HepG2 (cell line): ENCODE data around the gene SEMA7A. TPM values are rescaled to one million over a fixed set of nuclear protein-coding genes. Genes with fewer than 3 reads are reported as not detected.

Experiments
- ATAC-seq: fragments of 200-7000 bp; cut with Tn5 transposase; 3 replicates; pipeline ENCODE4 v1.9.1; 2020; ENCODE audit warnings: mild to moderate bottlenecking, moderate library complexity
- BruUV-seq: library from RNA; stranded (reverse); fragments of 400-500 nt; replicated peaks from 2 replicates; lab custom pipeline; 2021; lab: Mats Ljungman, UMichigan
- CTCF ChIA-PET: fragments of 300-600 bp; formaldehyde crosslinking; extraction: SDS; loops from one replicate; lab custom pipeline; 2021; ENCODE audit warnings: low total read pairs, inconsistent platforms, low intra/inter-chr PET ratio; lab: Yijun Ruan, JAX
- POLR2A ChIA-PET: fragments of 350-600 bp; sonication (Branson Sonifier 250); formaldehyde crosslinking; loops from one replicate; lab custom pipeline; 2020; ENCODE audit warnings: antibody characterized with exemption, inconsistent platforms; lab: Yijun Ruan, JAX
- DNase-seq: peaks from one replicate; pipeline ENCODE4 v3.0.0-alpha.2; 2015; ENCODE audit warnings: low spot score
- FAIRE-seq: peaks from 3 replicates; lab custom pipeline; 2011; peaks lifted over from hg19 to GRCh38; lab: Jason Lieb, UNC
- H2AFZ ChIP-seq: one replicate; pipeline ENCODE4 v1.6.1; 2011; ENCODE audit warnings: low read length, inconsistent platforms
- H3K27ac ChIP-seq: fragments of 300-600 bp; 3 replicates; pipeline ENCODE4 v1.8.0; 2011; ENCODE audit warnings: mixed run types, mild to moderate bottlenecking, mixed read lengths, low read length, inconsistent platforms; ENCODE audit not compliant: insufficient read depth; ENCODE audit errors: extremely low read length
- H3K27me3 ChIP-seq, 2 experiments: fragments of 200-600 bp in 1 of 2; 2 replicates in 1 of 2; 3 replicates in 1 of 2; pipeline versions ENCODE4 v1.6.0 to v1.8.0; 2011; ENCODE audit warnings: low read length in 2 of 2, mild to moderate bottlenecking in 2 of 2, moderate library complexity in 2 of 2, inconsistent platforms in 1 of 2; ENCODE audit not compliant: insufficient read depth in 2 of 2, control insufficient read depth in 1 of 2
- H3K36me3 ChIP-seq, 2 experiments: fragments of 200-600 bp in 1 of 2; replicated peaks in 1 of 2; 2 replicates in 1 of 2; 3 replicates in 1 of 2; pipeline versions ENCODE4 v1.5.1 to v1.8.0; 2011; ENCODE audit warnings: low read length in 2 of 2, inconsistent platforms in 1 of 2; ENCODE audit not compliant: insufficient read depth in 2 of 2, control insufficient read depth in 1 of 2
- H3K4me1 ChIP-seq: 2 replicates; pipeline ENCODE4 v1.5.1; 2012; ENCODE audit warnings: low read length, inconsistent platforms; ENCODE audit not compliant: insufficient read depth
- H3K4me2 ChIP-seq: 2 replicates; pipeline ENCODE4 v1.6.0; 2011; ENCODE audit warnings: low read depth, low read length, inconsistent platforms
- H3K4me3 ChIP-seq, 3 experiments: fragments of 200-600 bp in 1 of 3; sonication (generic), shearing (Covaris generic) in 1 of 3; replicated peaks in 1 of 3; 2 replicates each; pipeline ENCODE4 v1.5.1; 2011 to 2016; ENCODE audit warnings: low read length in 3 of 3, inconsistent platforms in 2 of 3, low read depth in 2 of 3, mild to moderate bottlenecking in 2 of 3, control low read depth in 1 of 3, mixed read lengths in 1 of 3; ENCODE audit not compliant: insufficient read depth in 1 of 3
- H3K79me2 ChIP-seq: one replicate; pipeline ENCODE4 v1.6.1; 2011; ENCODE audit warnings: low read length, inconsistent platforms; ENCODE audit not compliant: insufficient read depth
- H3K9ac ChIP-seq: 2 replicates; pipeline ENCODE4 v1.6.0; 2011; ENCODE audit warnings: mild to moderate bottlenecking, low read depth, low read length, inconsistent platforms; ENCODE audit not compliant: insufficient read depth
- H3K9me3 ChIP-seq: 2 replicates; pipeline ENCODE4 v1.5.1; 2012; ENCODE audit warnings: mild to moderate bottlenecking, low read length
- H4K20me1 ChIP-seq: 2 replicates; pipeline ENCODE4 v1.6.0; 2011; ENCODE audit warnings: inconsistent platforms, mild to moderate bottlenecking, low read length, moderate library complexity; ENCODE audit not compliant: insufficient read depth
- CHD2 ChIP-seq: IDR thresholded peaks from 2 replicates; pipeline ENCODE4 v1.6.1; 2011; ENCODE audit warnings: low read depth, low read length, improper control_type of control experiment
- GFI1 ChIP-seq: sonication (generic); formaldehyde crosslinking; IDR thresholded peaks from 2 replicates; pipeline ENCODE4 v1.5.0; 2020; ENCODE audit warnings: missing genetic modification reagents, mild to moderate bottlenecking, borderline replicate concordance
- HMGXB4 ChIP-seq, 2 experiments: sonication (generic) in 1 of 2; formaldehyde crosslinking in 1 of 2; IDR thresholded peaks; 2 replicates each; pipeline versions ENCODE4 v1.4.0 to v1.6.1; 2018 to 2020; ENCODE audit warnings: missing genetic modification reagents in 2 of 2, borderline replicate concordance in 1 of 2, low read depth in 1 of 2, mild to moderate bottlenecking in 1 of 2, missing biosample characterization in 1 of 2
- RERE ChIP-seq: IDR thresholded peaks from 2 replicates; pipeline ENCODE4 v1.6.1; 2016; ENCODE audit warnings: low read depth, missing genetic modification reagents, missing compliant biosample characterization
- RNF219 ChIP-seq: sonication (generic); formaldehyde crosslinking; IDR thresholded peaks from 2 replicates; pipeline ENCODE4 v1.5.0; 2020; ENCODE audit warnings: mild to moderate bottlenecking, missing genetic modification reagents
- TEAD2 ChIP-seq: sonication (generic); formaldehyde crosslinking; IDR thresholded peaks from 2 replicates; pipeline ENCODE4 v1.9.0; 2021; ENCODE audit warnings: missing genetic modification reagents
- TSC22D2 ChIP-seq: sonication (generic); formaldehyde crosslinking; IDR thresholded peaks from 2 replicates; pipeline ENCODE4 v1.5.1; 2020; ENCODE audit warnings: missing genetic modification reagents, mild to moderate bottlenecking, borderline replicate concordance
- USF2 ChIP-seq, 2 experiments: sonication (generic) in 1 of 2; formaldehyde crosslinking in 1 of 2; IDR thresholded peaks; 2 replicates each; pipeline versions ENCODE4 v1.5.1 to v1.6.1; 2011 to 2020; ENCODE audit warnings: borderline replicate concordance in 1 of 2, low read depth in 1 of 2, low read length in 1 of 2, mild to moderate bottlenecking in 1 of 2, missing genetic modification reagents in 1 of 2, moderate library complexity in 1 of 2
- ZC3H13 ChIP-seq: sonication (generic); formaldehyde crosslinking; IDR thresholded peaks from 2 replicates; pipeline ENCODE4 v1.8.1; 2023; ENCODE audit warnings: mild to moderate bottlenecking, missing genetic modification reagents, moderate library complexity
- ZNF589 ChIP-seq: sonication (generic); formaldehyde crosslinking; conservative IDR thresholded peaks from 2 replicates; pipeline ENCODE4 v1.8.0; 2022; ENCODE audit warnings: mild to moderate bottlenecking, moderate library complexity, missing genetic modification reagents
- WGBS: methylation state at CpG from one replicate; pipeline ENCODE4 v1.1.6; 2017; ENCODE audit warnings: low lambda C conversion rate; 5-methylcytosine and 5-hydroxymethylcytosine counted together
- in situ Hi-C: cut with HindIII; loops from 2 replicates; pipeline ENCODE4 v1.10.0; 2017; ENCODE audit warnings: low pct_unique_long_range_greater_than_20kb; ENCODE audit not compliant: extremely low pct_ligation_motif_present
- intact Hi-C: fragments of 100-400 bp; cut with micrococcal nuclease; formaldehyde crosslinking; loops from one replicate; pipeline ENCODE4 v1.10.0; 2022; ENCODE audit not compliant: unreplicated experiment
- polyA plus RNA-seq, 8 experiments: library from polyadenylated mRNA; depleted of rRNA in 3 of 8; stranded (reverse) in 7 of 8; unstranded in 1 of 8; fragments of >200 nt; fragmentation: Illumina TruSeq in 4 of 8; extraction: Trizol in 4 of 8; gene quantifications; 2 replicates each; pipeline versions ENCODE4 v1.2.1 to v1.2.3, GENCODE V29; 2011 to 2016; ENCODE audit warnings: low read depth in 4 of 8, missing spikeins in 1 of 8, mixed read lengths in 1 of 8; ENCODE audit not compliant: insufficient read depth in 1 of 8
- total RNA-seq, 5 experiments: library from RNA; depleted of rRNA; stranded (reverse); fragments of >200 nt; fragmentation: Illumina TruSeq; extraction: Trizol; gene quantifications; 2 replicates each; pipeline ENCODE4 v1.2.3, GENCODE V29; 2016; ENCODE audit warnings: low read depth in 1 of 5

SEMA7A gene
- total and polyA plus RNA-seq, 2 of the 13 experiments (the other 11 are each of a cell fraction or from before 2014, with no cell fraction given): 9.0 to 15.8 TPM

GRCh38 chr15:74470631-74471395 lies 37.1 kb upstream of the SEMA7A start:
- CTCF ChIA-PET: no interaction called here
- POLR2A ChIA-PET: interaction anchor here (1.6 kb wide), 1 partner anchor 28 kb away, joined by 10 read pairs; no protein-coding TSS in a partner anchor
- no peak for TF ChIP-seq RERE (CRISPR knock-in tag)
- no peak for TF ChIP-seq ZC3H13 (CRISPR knock-in tag)
- no peak for TF ChIP-seq USF2 (IDR thresholded peaks at IDR 0.05; ENCODE audit: low read depth, low read length)
- no peak for TF ChIP-seq USF2 (CRISPR knock-in tag; IDR thresholded peaks at IDR 0.05; ENCODE audit: borderline replicate concordance)
- no peak for TF ChIP-seq CHD2
- no peak for TF ChIP-seq HMGXB4 (CRISPR knock-in tag; IDR thresholded peaks at IDR 0.05; ENCODE audit: borderline replicate concordance in 1 of 2, low read depth in 1 of 2)
- no peak for TF ChIP-seq TSC22D2
- TF ChIP-seq GFI1 (CRISPR knock-in tag): no peak
- no peak for TF ChIP-seq ZNF589
- no peak for TF ChIP-seq RNF219 (CRISPR knock-in tag)
- TF ChIP-seq TEAD2 (CRISPR knock-in tag): no peak

More at GRCh38 chr15:74470631-74471395, 37.1 kb upstream of the SEMA7A start:
- Histone ChIP-seq H3K9ac (no peak overlapping the region), H3K4me1 (peaks cover 13% of the 10 kb centered on the region), H3K4me2 (no peak overlapping the region), H3K27ac (no peak overlapping the region), H3K27me3 (no peaks in the 10 kb centered on the region), H3K4me3 (no peak overlapping the region), H4K20me1 (no peaks in the 10 kb centered on the region), H2AFZ (no peak overlapping the region), H3K9me3 (no peaks in the 10 kb centered on the region), H3K79me2 (no peaks in the 10 kb centered on the region), H3K36me3 (no peaks in the 10 kb centered on the region; a peak in 2 of 5 replicates)
- 94% methylated on average over 12 of the region's 12 CpGs for WGBS
- no peak for FAIRE-seq
- no peak for ATAC-seq
- in situ Hi-C loops (no loop called here), intact Hi-C loops (no loop called here)
- DNase-seq: no peak
- no TSS peak for BruUV-seq
